Activated naive CD4-positive, alpha-beta T cell (primary cell): ENCODE measurements around the gene OR8J1.
"Not testable (repeated sequence)": the region's sequence is repeated elsewhere in the genome, so short reads cannot be mapped to it uniquely, and the experiment has no call there.

Experiments used
- DNase-seq, 4 experiments: peaks; one replicate each; lab custom pipeline; 2025; lab: John Stamatoyannopoulos, UW

Gene OR8J1

GRCh38 chr11:56353991-56354390 lies at the start of gene OR8J1:
Gene OR8J1, plus strand, starts transcription at chr11:56354291. Its CDS starts 5,956 bp downstream, at chr11:56360247.
- no peak for DNase-seq

GRCh38 chr11:56307836-56308235 lies 46.3 kb upstream of the OR8J1 start:
- DNase-seq = no peak

- DNase-seq = no peak
Observed at GRCh38 chr11:56314844-56315243, 39.2 kb upstream of the OR8J1 start, which contains the start of gene OR8K3. Gene OR8K3, plus strand, starts transcription at chr11:56315144. Its CDS starts 3,163 bp downstream, at chr11:56318307.

GRCh38 chr11:56331861-56332491 lies 22.1 kb upstream of the OR8J1 start:
- no peak for DNase-seq

GRCh38 chr11:56333156-56333555 lies 20.9 kb upstream of the OR8J1 start:
- no peak for DNase-seq

GRCh38 chr11:56340289-56340688 lies 13.8 kb upstream of the OR8J1 start:
- no peak for DNase-seq

- DNase-seq = no peak
Observed at GRCh38 chr11:56345739-56346138, 8.4 kb upstream of the OR8J1 start, which contains the start of gene OR8K1. Gene OR8K1, plus strand, starts transcription at chr11:56346039. Its CDS starts 0 bp downstream, at chr11:56346039.

GRCh38 chr11:56375324-56375723 lies 21.2 kb downstream of the OR8J1 start, which contains the start of gene OR8U1:
Gene OR8U1, plus strand, starts transcription at chr11:56375624. Its CDS starts 0 bp downstream, at chr11:56375624.
- DNase-seq = no peak

GRCh38 chr11:56380120-56380519 lies 26.0 kb downstream of the OR8J1 start:
- no peak for DNase-seq

- no peak for DNase-seq
Observed at GRCh38 chr11:56394381-56394780, 40.3 kb downstream of the OR8J1 start.

- DNase-seq = no peak
Observed at GRCh38 chr11:56396047-56396446, 42.0 kb downstream of the OR8J1 start.

GRCh38 chr11:56401858-56402461 lies 47.9 kb downstream of the OR8J1 start:
- DNase-seq = not testable (repeated sequence)

GRCh38 chr11:56404393-56404792 lies 50.3 kb downstream of the OR8J1 start:
- no peak for DNase-seq

GRCh38 chr11:56410801-56411200 lies 56.7 kb downstream of the OR8J1 start:
- DNase-seq = no peak
